ENCODE data around the gene MICAL2. TPM values are rescaled to one million over a fixed set of nuclear protein-coding genes. Genes with fewer than 3 reads are reported as not detected.

MICAL2 gene
- total RNA-seq, 1 experiment from 2014 or later = 247 TPM

GRCh38 chr11:12150831-12151382, 40.5 kb downstream of the MICAL2 start:
- CTCF ChIA-PET = interaction anchor here (1.0 kb wide), 1 partner anchor 28 kb away, joined by 3 read pairs; no protein-coding TSS in a partner anchor

GRCh38 chr11:12152321-12152720, 41.9 kb downstream of the MICAL2 start:
- Mint-ChIP-seq H3K27ac (ENCODE audit: unreplicated experiment) (no peak overlapping the region), H3K4me3 (ENCODE audit: unreplicated experiment) (no peak overlapping the region), H3K4me1 (ENCODE audit: low read depth, unreplicated experiment) (peaks cover 43% of the 10 kb centered on the region), H3K27me3 (ENCODE audit: insufficient read depth, unreplicated experiment) (no peaks in the 10 kb centered on the region), H3K36me3 (ENCODE audit: insufficient read depth, unreplicated experiment) (peaks cover 93% of the 10 kb centered on the region), H3K9me3 (ENCODE audit: unreplicated experiment) (no peaks in the 10 kb centered on the region)
- DNase-seq = no peak
- no peaks in the 10 kb centered on the region for H3K27me3 ChIP-seq (replicated peaks; ENCODE audit: control insufficient read depth, insufficient read depth, low read length)
- peaks cover 34% of the 10 kb centered on the region for H3K4me1 ChIP-seq
- intact Hi-C loops (cut with micrococcal nuclease; ENCODE audit: unreplicated experiment) = no loop called here
- no peaks in the 10 kb centered on the region for H3K9me3 ChIP-seq
- ChIA-PET POLR2A (no interaction called here), CTCF (interaction anchor here (0.8 kb wide), 1 partner anchor 9 kb away, joined by 4 read pairs; no protein-coding TSS in a partner anchor)
- peaks cover 6% of the 10 kb centered on the region; the same call in 1 of the 2 replicates for H3K36me3 ChIP-seq (ENCODE audit: control insufficient read depth, insufficient read depth, low read length)
- no peak for TF ChIP-seq CTCF (IDR thresholded peaks at IDR 0.05; ENCODE audit: insufficient read depth in 1 of 2, low read depth in 1 of 2, low read length in 1 of 2, severe bottlenecking in 1 of 2, unreplicated experiment in 1 of 2)
- no TSS peak for BruUV-seq (replicated peaks)
- H3K4me3 ChIP-seq (ENCODE audit: low read depth, low read length) = no peak overlapping the region

More at GRCh38 chr11:12150831-12151382, 40.5 kb downstream of the MICAL2 start:
- intact Hi-C loops (cut with micrococcal nuclease; ENCODE audit: unreplicated experiment) = no loop called here
- peaks cover 6% of the 10 kb centered on the region; the same call in 1 of the 2 replicates for H3K36me3 ChIP-seq (ENCODE audit: control insufficient read depth, insufficient read depth, low read length)
- Mint-ChIP-seq H3K36me3 (ENCODE audit: insufficient read depth, unreplicated experiment) (peaks cover 88% of the 10 kb centered on the region), H3K4me1 (ENCODE audit: low read depth, unreplicated experiment) (peaks cover 39% of the 10 kb centered on the region), H3K27me3 (ENCODE audit: insufficient read depth, unreplicated experiment) (no peaks in the 10 kb centered on the region), H3K4me3 (ENCODE audit: unreplicated experiment) (no peak overlapping the region), H3K27ac (ENCODE audit: unreplicated experiment) (no peak overlapping the region), H3K9me3 (ENCODE audit: unreplicated experiment) (no peaks in the 10 kb centered on the region)
- no peaks in the 10 kb centered on the region for H3K27me3 ChIP-seq (replicated peaks; ENCODE audit: control insufficient read depth, insufficient read depth, low read length)
- no TSS peak for BruUV-seq (replicated peaks)
- no peak for TF ChIP-seq CTCF (IDR thresholded peaks at IDR 0.05; ENCODE audit: insufficient read depth in 1 of 2, low read depth in 1 of 2, low read length in 1 of 2, severe bottlenecking in 1 of 2, unreplicated experiment in 1 of 2)
- POLR2A ChIA-PET = no interaction called here
- no peaks in the 10 kb centered on the region for H3K9me3 ChIP-seq
- no peak for DNase-seq
- H3K4me3 ChIP-seq (ENCODE audit: low read depth, low read length) = no peak overlapping the region
- peaks cover 34% of the 10 kb centered on the region for H3K4me1 ChIP-seq

- H3K27ac Mint-ChIP-seq (ENCODE audit: unreplicated experiment) = peak overlapping the region; percentile 61
- BruUV-seq (replicated peaks) = no TSS peak
- H3K4me1 Mint-ChIP-seq (ENCODE audit: low read depth, unreplicated experiment) = peaks cover 43% of the 10 kb centered on the region
- intact Hi-C loops (cut with micrococcal nuclease; ENCODE audit: unreplicated experiment) = no loop called here
- H3K36me3 ChIP-seq (ENCODE audit: control insufficient read depth, insufficient read depth, low read length) = peaks cover 6% of the 10 kb centered on the region; the same call in 1 of the 2 replicates
- ChIA-PET CTCF (no interaction called here), POLR2A (no interaction called here)
- no peak for DNase-seq
- no peaks in the 10 kb centered on the region for H3K27me3 ChIP-seq (replicated peaks; ENCODE audit: control insufficient read depth, insufficient read depth, low read length)
- peaks cover 38% of the 10 kb centered on the region for H3K4me1 ChIP-seq
- no peak overlapping the region for H3K4me3 ChIP-seq (ENCODE audit: low read depth, low read length)
- no peak for TF ChIP-seq CTCF (IDR thresholded peaks at IDR 0.05; ENCODE audit: insufficient read depth in 1 of 2, low read depth in 1 of 2, low read length in 1 of 2, severe bottlenecking in 1 of 2, unreplicated experiment in 1 of 2)
- H3K9me3 ChIP-seq = no peaks in the 10 kb centered on the region
- peaks cover 75% of the 10 kb centered on the region for H3K36me3 Mint-ChIP-seq (ENCODE audit: insufficient read depth, unreplicated experiment)
- no peak overlapping the region for H3K4me3 Mint-ChIP-seq (ENCODE audit: unreplicated experiment)
- H3K9me3 Mint-ChIP-seq (ENCODE audit: unreplicated experiment) = no peaks in the 10 kb centered on the region
- no peaks in the 10 kb centered on the region for H3K27me3 Mint-ChIP-seq (ENCODE audit: insufficient read depth, unreplicated experiment)
Measured at GRCh38 chr11:12154871-12155668, 44.7 kb downstream of the MICAL2 start.

Measured in Caco-2 (cell line).